Esophagus squamous epithelium (tissue), 4 donors: ENCODE data around the gene HACD4.

ENCODE experiments used
- POLR2A ChIP-seq, 4 donors: fragments of 450-650 bp; IDR thresholded peaks; one replicate each; pipeline ENCODE4 v1.6.1; 2017; ENCODE audit warnings: antibody characterized with exemption in 4 of 4, mild to moderate bottlenecking in 4 of 4, moderate library complexity in 3 of 4
- TF ChIP-seq, protein P1 (sequence below), 6 experiments: fragments of 450-650 bp in 4 of 6; fragments of 200-600 bp in 2 of 6; sonication (generic) in 2 of 6; IDR thresholded peaks; one replicate each; pipeline ENCODE4 v1.5.1; 2016 to 2019; ENCODE audit warnings: antibody characterized with exemption in 6 of 6, mild to moderate bottlenecking in 4 of 6, moderate library complexity in 4 of 6

DNA sequence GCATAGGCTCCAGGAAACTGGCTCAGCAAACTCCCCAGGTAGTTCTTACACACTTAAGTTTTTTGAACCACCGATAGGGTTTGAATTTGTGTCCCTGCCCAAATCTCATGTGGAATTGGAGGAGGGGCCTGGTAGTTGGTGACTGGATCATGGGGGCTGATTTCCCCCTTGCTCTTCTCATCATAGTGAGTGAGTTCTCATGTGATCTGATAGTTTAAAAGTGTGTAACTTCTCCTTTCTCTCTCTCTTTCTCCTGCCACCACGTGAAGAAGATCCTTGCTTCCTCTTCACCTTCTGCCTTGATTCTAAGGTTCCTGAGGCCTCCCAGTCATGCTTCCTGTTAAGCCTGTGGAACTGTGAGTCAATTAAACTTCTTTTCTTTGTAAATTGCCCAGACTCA lies 22.4 kb upstream of the HACD4 start:
- TF ChIP-seq, protein P1, sequence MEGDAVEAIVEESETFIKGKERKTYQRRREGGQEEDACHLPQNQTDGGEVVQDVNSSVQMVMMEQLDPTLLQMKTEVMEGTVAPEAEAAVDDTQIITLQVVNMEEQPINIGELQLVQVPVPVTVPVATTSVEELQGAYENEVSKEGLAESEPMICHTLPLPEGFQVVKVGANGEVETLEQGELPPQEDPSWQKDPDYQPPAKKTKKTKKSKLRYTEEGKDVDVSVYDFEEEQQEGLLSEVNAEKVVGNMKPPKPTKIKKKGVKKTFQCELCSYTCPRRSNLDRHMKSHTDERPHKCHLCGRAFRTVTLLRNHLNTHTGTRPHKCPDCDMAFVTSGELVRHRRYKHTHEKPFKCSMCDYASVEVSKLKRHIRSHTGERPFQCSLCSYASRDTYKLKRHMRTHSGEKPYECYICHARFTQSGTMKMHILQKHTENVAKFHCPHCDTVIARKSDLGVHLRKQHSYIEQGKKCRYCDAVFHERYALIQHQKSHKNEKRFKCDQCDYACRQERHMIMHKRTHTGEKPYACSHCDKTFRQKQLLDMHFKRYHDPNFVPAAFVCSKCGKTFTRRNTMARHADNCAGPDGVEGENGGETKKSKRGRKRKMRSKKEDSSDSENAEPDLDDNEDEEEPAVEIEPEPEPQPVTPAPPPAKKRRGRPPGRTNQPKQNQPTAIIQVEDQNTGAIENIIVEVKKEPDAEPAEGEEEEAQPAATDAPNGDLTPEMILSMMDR (IDR thresholded peaks at IDR 0.05): no peak
- no peak for TF ChIP-seq POLR2A (IDR thresholded peaks at IDR 0.05)
